ENCODE results near the gene CIAO3.
"Not testable (repeated sequence)": the region's sequence is repeated elsewhere in the genome, so short reads cannot be mapped to it uniquely, and the experiment has no call there.

The CIAO3 gene

GRCh38 chr16:760065-760464, 19.3 kb upstream of the CIAO3 start:
- no peak for DNase-seq (ENCODE audit: low read depth in 2 of 2)

GRCh38 chr16:759110-759910, 18.5 kb upstream of the CIAO3 start:
- DNase-seq (ENCODE audit: low read depth in 2 of 2): no peak

- DNase-seq (ENCODE audit: low read depth in 2 of 2): no peak
Observed at GRCh38 chr16:756428-756827, 15.6 kb upstream of the CIAO3 start.

- DNase-seq (ENCODE audit: low read depth in 2 of 2): no peak
Observed at GRCh38 chr16:754656-755055, 13.9 kb upstream of the CIAO3 start.

- DNase-seq (ENCODE audit: low read depth in 2 of 2): not testable (repeated sequence)
Observed at GRCh38 chr16:754121-754607, 13.4 kb upstream of the CIAO3 start.

- no peak for DNase-seq (ENCODE audit: low read depth in 2 of 2)
Observed at GRCh38 chr16:752007-752312, 11.2 kb upstream of the CIAO3 start.

- DNase-seq (ENCODE audit: low read depth in 2 of 2): no peak
Observed at GRCh38 chr16:751152-752006, 10.6 kb upstream of the CIAO3 start.

GRCh38 chr16:750485-750884, 9.7 kb upstream of the CIAO3 start:
- DNase-seq (ENCODE audit: low read depth in 2 of 2): no peak

GRCh38 chr16:749010-749409, 8.2 kb upstream of the CIAO3 start:
- DNase-seq (ENCODE audit: low read depth in 2 of 2): peak; percentile 33 to 42

GRCh38 chr16:747978-748746, 7.4 kb upstream of the CIAO3 start:
- DNase-seq (ENCODE audit: low read depth in 2 of 2): no peak

GRCh38 chr16:746637-747036, 5.8 kb upstream of the CIAO3 start:
- DNase-seq (ENCODE audit: low read depth in 2 of 2): no peak

GRCh38 chr16:745739-746138, 4.9 kb upstream of the CIAO3 start:
- no peak for DNase-seq (ENCODE audit: low read depth in 2 of 2)

- DNase-seq (ENCODE audit: low read depth in 2 of 2): no peak
Observed at GRCh38 chr16:743794-744500, 3.1 kb upstream of the CIAO3 start.

- not testable (repeated sequence) for DNase-seq (ENCODE audit: low read depth in 2 of 2)
Observed at GRCh38 chr16:742894-743293, 2.1 kb upstream of the CIAO3 start.

GRCh38 chr16:741986-742629, 1.3 kb upstream of the CIAO3 start:
- no peak for DNase-seq (ENCODE audit: low read depth in 2 of 2)

- DNase-seq (ENCODE audit: low read depth in 2 of 2): no peak
Observed at GRCh38 chr16:740459-740763, 386 bp downstream of the CIAO3 start.

GRCh38 chr16:739560-740458, 988 bp downstream of the CIAO3 start:
- DNase-seq (ENCODE audit: low read depth in 2 of 2): no peak

- no peak for DNase-seq (ENCODE audit: low read depth in 2 of 2)
Observed at GRCh38 chr16:736936-737481, 3.8 kb downstream of the CIAO3 start.

GRCh38 chr16:735982-736453, 4.8 kb downstream of the CIAO3 start:
- no peak for DNase-seq (ENCODE audit: low read depth in 2 of 2)

Measured in fibroblast of skin of left biceps (primary cell).